BLaER1 (cell line): ENCODE data around the gene POC1B.

Experiments
- H3K27ac ChIP-seq: shearing (Covaris generic); formaldehyde crosslinking; 2 replicates; pipeline ENCODE4 v1.8.1; 2022
- H3K27me3 ChIP-seq: shearing (Covaris generic); formaldehyde crosslinking; 2 replicates; pipeline ENCODE4 v1.8.1; 2022
- H3K36me3 ChIP-seq: shearing (Covaris generic); formaldehyde crosslinking; 2 replicates; pipeline ENCODE4 v1.8.1; 2022
- H3K4me1 ChIP-seq: shearing (Covaris generic); formaldehyde crosslinking; 2 replicates; pipeline ENCODE4 v1.8.1; 2022
- H3K4me2 ChIP-seq: shearing (Covaris generic); formaldehyde crosslinking; 2 replicates; pipeline ENCODE4 v1.8.1; 2022
- H3K4me3 ChIP-seq: shearing (Covaris generic); formaldehyde crosslinking; 2 replicates; pipeline ENCODE4 v1.8.1; 2022
- H3K9ac ChIP-seq: shearing (Covaris generic); formaldehyde crosslinking; 2 replicates; pipeline ENCODE4 v1.8.1; 2022
- H3K9me3 ChIP-seq: shearing (Covaris generic); formaldehyde crosslinking; 2 replicates; pipeline ENCODE4 v1.8.1; 2022
- H4K20me1 ChIP-seq: shearing (Covaris generic); formaldehyde crosslinking; 2 replicates; pipeline ENCODE4 v1.8.1; 2022
- Cebpa-rat ChIP-seq: shearing (Covaris generic); IDR thresholded peaks from 2 replicates; pipeline ENCODE4 v1.8.1; 2022

Gene POC1B

GRCh38 chr12:89540586-89540985, 14.7 kb upstream of the POC1B start:
- no peak for TF ChIP-seq Cebpa-rat
- Histone ChIP-seq H3K9ac (no peak overlapping the region), H3K4me3 (no peak overlapping the region), H3K9me3 (no peaks in the 10 kb centered on the region), H3K27me3 (no peaks in the 10 kb centered on the region), H3K27ac (no peak overlapping the region), H4K20me1 (no peaks in the 10 kb centered on the region), H3K36me3 (no peaks in the 10 kb centered on the region), H3K4me1 (peaks cover 16% of the 10 kb centered on the region), H3K4me2 (no peak overlapping the region)

GRCh38 chr12:89539426-89540223, 13.8 kb upstream of the POC1B start:
- no peak for TF ChIP-seq Cebpa-rat
- H3K36me3 ChIP-seq: no peaks in the 10 kb centered on the region
- no peak overlapping the region for H3K4me2 ChIP-seq
- H3K9ac ChIP-seq: no peak overlapping the region
- H3K4me3 ChIP-seq: no peak overlapping the region
- H4K20me1 ChIP-seq: no peaks in the 10 kb centered on the region
- H3K27me3 ChIP-seq: no peaks in the 10 kb centered on the region
- H3K27ac ChIP-seq: no peak overlapping the region
- no peaks in the 10 kb centered on the region for H3K9me3 ChIP-seq
- peaks cover 6% of the 10 kb centered on the region for H3K4me1 ChIP-seq

- H3K27me3 ChIP-seq: no peaks in the 10 kb centered on the region
- no peaks in the 10 kb centered on the region for H3K4me1 ChIP-seq
- H4K20me1 ChIP-seq: peaks cover 4% of the 10 kb centered on the region
- H3K4me2 ChIP-seq: no peak overlapping the region
- TF ChIP-seq Cebpa-rat: no peak
- no peak overlapping the region for H3K27ac ChIP-seq
- no peak overlapping the region for H3K9ac ChIP-seq
- no peaks in the 10 kb centered on the region for H3K36me3 ChIP-seq
- H3K9me3 ChIP-seq: no peaks in the 10 kb centered on the region
- no peak overlapping the region for H3K4me3 ChIP-seq
These were observed 13.1 kb upstream of the POC1B start for GRCh38 chr12:89538897-89539296.

- H4K20me1 ChIP-seq: peaks cover 19% of the 10 kb centered on the region
- no peak for TF ChIP-seq Cebpa-rat
- no peak overlapping the region for H3K4me2 ChIP-seq
- no peaks in the 10 kb centered on the region for H3K4me1 ChIP-seq
- no peak overlapping the region for H3K9ac ChIP-seq
- H3K9me3 ChIP-seq: no peaks in the 10 kb centered on the region
- no peak overlapping the region for H3K4me3 ChIP-seq
- no peaks in the 10 kb centered on the region for H3K27me3 ChIP-seq
- H3K36me3 ChIP-seq: no peaks in the 10 kb centered on the region
- no peak overlapping the region for H3K27ac ChIP-seq
These were observed 11.5 kb upstream of the POC1B start for GRCh38 chr12:89537389-89537788.

- H3K27me3 ChIP-seq: no peaks in the 10 kb centered on the region
- H3K27ac ChIP-seq: no peak overlapping the region
- no peak overlapping the region for H3K4me2 ChIP-seq
- H3K9ac ChIP-seq: no peak overlapping the region
- H3K9me3 ChIP-seq: no peaks in the 10 kb centered on the region
- H3K36me3 ChIP-seq: no peaks in the 10 kb centered on the region
- H3K4me3 ChIP-seq: no peak overlapping the region
- H4K20me1 ChIP-seq: peaks cover 21% of the 10 kb centered on the region
- peaks cover 17% of the 10 kb centered on the region for H3K4me1 ChIP-seq
- TF ChIP-seq Cebpa-rat: no peak
These were observed 3.9 kb upstream of the POC1B start for GRCh38 chr12:89529738-89530137.

GRCh38 chr12:89528434-89528833, 2.6 kb upstream of the POC1B start:
- Histone ChIP-seq H4K20me1 (peaks cover 19% of the 10 kb centered on the region), H3K36me3 (peaks cover 6% of the 10 kb centered on the region), H3K27me3 (no peaks in the 10 kb centered on the region), H3K9me3 (no peaks in the 10 kb centered on the region), H3K9ac (no peak overlapping the region), H3K4me3 (no peak overlapping the region), H3K27ac (no peak overlapping the region), H3K4me1 (peaks cover 26% of the 10 kb centered on the region), H3K4me2 (no peak overlapping the region)
- no peak for TF ChIP-seq Cebpa-rat

GRCh38 chr12:89525305-89525823, 483 bp downstream of the POC1B start:
- Histone ChIP-seq H3K27ac (peak overlapping the region; percentile 85), H3K4me1 (peaks cover 44% of the 10 kb centered on the region), H3K4me2 (peak overlapping the region; percentile 97), H4K20me1 (peaks cover 16% of the 10 kb centered on the region), H3K4me3 (peak overlapping the region; percentile 98), H3K9me3 (no peaks in the 10 kb centered on the region), H3K9ac (peak overlapping the region; percentile 92), H3K36me3 (peaks cover 18% of the 10 kb centered on the region), H3K27me3 (no peaks in the 10 kb centered on the region)
- TF ChIP-seq Cebpa-rat: no peak

- peak within 1 kb of the TSS; percentile 97 for H3K4me2 ChIP-seq
- peak within 1 kb of the TSS; percentile 85 for H3K27ac ChIP-seq
- peaks cover 16% of the 10 kb centered on the region for H4K20me1 ChIP-seq
- peak within 1 kb of the TSS; percentile 92 for H3K9ac ChIP-seq
- peak within 1 kb of the TSS; percentile 98 for H3K4me3 ChIP-seq
- no peak for TF ChIP-seq Cebpa-rat
- no peaks in the 10 kb centered on the region for H3K27me3 ChIP-seq
- H3K4me1 ChIP-seq: peaks cover 44% of the 10 kb centered on the region
- peaks cover 18% of the 10 kb centered on the region for H3K36me3 ChIP-seq
- H3K9me3 ChIP-seq: no peaks in the 10 kb centered on the region
These were observed 1.1 kb downstream of the POC1B start, which contains the start of gene GALNT4 for GRCh38 chr12:89524541-89525304. GALNT4 (minus strand) TSS chr12:89524796; CDS start chr12:89524549, 247 bp downstream.

- peaks cover 44% of the 10 kb centered on the region for H3K4me1 ChIP-seq
- peaks cover 23% of the 10 kb centered on the region for H4K20me1 ChIP-seq
- peak overlapping the region; percentile 92 for H3K9ac ChIP-seq
- H3K4me3 ChIP-seq: peak overlapping the region; percentile 98
- no peak for TF ChIP-seq Cebpa-rat
- H3K4me2 ChIP-seq: peak overlapping the region; percentile 97
- H3K27me3 ChIP-seq: no peaks in the 10 kb centered on the region
- peak overlapping the region; percentile 85 for H3K27ac ChIP-seq
- H3K36me3 ChIP-seq: peaks cover 18% of the 10 kb centered on the region
- no peaks in the 10 kb centered on the region for H3K9me3 ChIP-seq
These were observed 1.9 kb downstream of the POC1B start for GRCh38 chr12:89523843-89524540.
